Mammary epithelial cell (primary cell): ENCODE data around the gene OLFML2B.

Source experiments
- EZH2 ChIP-seq: IDR thresholded peaks from 2 replicates; pipeline ENCODE4 v1.6.1; 2012; ENCODE audit warnings: low read length, inconsistent platforms, borderline replicate concordance
- TF ChIP-seq, protein P1 (sequence below), 2 donors: IDR thresholded peaks in 1 of 2; conservative IDR thresholded peaks in 1 of 2; 2 replicates each; pipeline ENCODE4 v1.5.1; 2011 to 2012; ENCODE audit warnings: inconsistent platforms in 2 of 2, low read length in 2 of 2, mild to moderate bottlenecking in 2 of 2, control low read depth in 1 of 2, low read depth in 1 of 2; ENCODE audit not compliant: insufficient read depth in 1 of 2; ENCODE audit errors: extremely low read depth in 1 of 2

DNA sequence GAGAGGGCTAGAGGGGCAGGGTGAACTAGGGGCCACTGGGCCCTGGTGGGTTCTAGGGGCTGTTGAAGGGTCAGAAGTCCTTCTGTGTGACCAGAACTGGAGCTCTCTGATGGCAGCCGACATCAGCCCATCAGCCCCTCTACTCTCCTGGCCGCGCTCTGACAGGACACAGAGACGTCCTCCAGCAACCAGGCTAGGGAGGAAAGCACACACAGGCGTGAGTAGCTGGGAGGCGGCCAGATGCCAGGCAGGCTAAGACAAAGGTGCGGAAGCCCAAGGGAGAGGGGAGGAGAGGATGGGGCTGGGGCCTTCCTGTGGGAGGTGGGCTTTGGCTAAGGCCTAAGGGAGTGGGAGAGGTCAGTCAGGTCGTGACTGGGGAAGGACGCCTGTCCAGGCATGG is 50.8 kb downstream of the OLFML2B start:
- TF ChIP-seq, protein P1, sequence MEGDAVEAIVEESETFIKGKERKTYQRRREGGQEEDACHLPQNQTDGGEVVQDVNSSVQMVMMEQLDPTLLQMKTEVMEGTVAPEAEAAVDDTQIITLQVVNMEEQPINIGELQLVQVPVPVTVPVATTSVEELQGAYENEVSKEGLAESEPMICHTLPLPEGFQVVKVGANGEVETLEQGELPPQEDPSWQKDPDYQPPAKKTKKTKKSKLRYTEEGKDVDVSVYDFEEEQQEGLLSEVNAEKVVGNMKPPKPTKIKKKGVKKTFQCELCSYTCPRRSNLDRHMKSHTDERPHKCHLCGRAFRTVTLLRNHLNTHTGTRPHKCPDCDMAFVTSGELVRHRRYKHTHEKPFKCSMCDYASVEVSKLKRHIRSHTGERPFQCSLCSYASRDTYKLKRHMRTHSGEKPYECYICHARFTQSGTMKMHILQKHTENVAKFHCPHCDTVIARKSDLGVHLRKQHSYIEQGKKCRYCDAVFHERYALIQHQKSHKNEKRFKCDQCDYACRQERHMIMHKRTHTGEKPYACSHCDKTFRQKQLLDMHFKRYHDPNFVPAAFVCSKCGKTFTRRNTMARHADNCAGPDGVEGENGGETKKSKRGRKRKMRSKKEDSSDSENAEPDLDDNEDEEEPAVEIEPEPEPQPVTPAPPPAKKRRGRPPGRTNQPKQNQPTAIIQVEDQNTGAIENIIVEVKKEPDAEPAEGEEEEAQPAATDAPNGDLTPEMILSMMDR (conservative IDR thresholded peaks at IDR 0.05 in 1 of 2, IDR thresholded peaks at IDR 0.05 in 1 of 2; ENCODE audit: extremely low read depth in 1 of 2, insufficient read depth in 1 of 2, low read depth in 1 of 2, low read length in 2 of 2) = no peak
- TF ChIP-seq EZH2 = no peak
